T-helper 22 cell (primary cell): ENCODE measurements around the gene LMO7.
"Not testable (repeated sequence)": the region's sequence is repeated elsewhere in the genome, so short reads cannot be mapped to it uniquely, and the experiment has no call there.

Experiments
- DNase-seq: peaks from one replicate; pipeline ENCODE4 v3.0.0-alpha.2; 2020; ENCODE audit warnings: low read depth

LMO7 gene

GRCh38 chr13:75743072-75743471, 106.9 kb downstream of the LMO7 start:
- not testable (repeated sequence) for DNase-seq

GRCh38 chr13:75744127-75744526, 108.0 kb downstream of the LMO7 start:
- DNase-seq: no peak

- DNase-seq: no peak
Measured at GRCh38 chr13:75745387-75745786, 109.3 kb downstream of the LMO7 start.

GRCh38 chr13:75748874-75749273, 112.7 kb downstream of the LMO7 start:
- no peak for DNase-seq

DNA sequence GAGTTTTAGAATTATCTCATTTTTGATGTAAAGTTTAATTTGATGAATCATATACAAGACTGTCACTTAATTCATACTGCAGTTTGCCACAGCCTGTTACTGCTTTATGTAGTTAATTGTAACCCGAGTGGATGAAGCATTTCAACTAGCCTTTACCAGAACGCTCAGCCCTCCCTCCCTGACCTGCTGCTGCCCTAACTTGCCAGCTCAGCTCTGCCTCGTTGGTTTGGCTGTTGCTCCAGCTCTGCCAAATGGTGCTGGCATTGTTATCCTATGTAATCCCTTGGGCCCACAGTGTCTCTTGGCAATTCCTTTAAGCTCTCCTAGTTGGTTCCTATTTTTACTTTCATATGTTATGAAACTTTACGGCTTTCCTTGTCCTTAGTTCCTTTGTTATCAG, 113.3 kb downstream of the LMO7 start:
- no peak for DNase-seq

DNA sequence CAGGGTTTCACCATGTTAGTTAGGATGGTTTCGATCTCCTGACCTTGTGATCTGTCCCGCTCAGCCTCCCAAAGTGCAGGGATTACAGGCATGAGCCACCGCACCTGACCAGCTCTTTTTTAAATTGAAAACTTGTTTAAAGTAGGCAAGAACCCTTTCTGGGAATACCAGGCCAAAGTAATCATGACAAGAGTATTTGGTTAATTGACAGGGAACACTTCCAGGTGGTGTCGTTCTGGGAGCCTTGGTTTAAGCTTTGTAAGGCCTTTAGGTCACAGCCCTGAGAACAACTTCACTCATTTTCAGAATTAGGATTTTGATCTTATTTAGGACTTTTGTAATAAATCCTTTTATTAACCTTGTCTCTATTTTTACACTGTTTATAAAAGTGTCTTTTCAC, 115.2 kb downstream of the LMO7 start:
- DNase-seq: no peak

DNA sequence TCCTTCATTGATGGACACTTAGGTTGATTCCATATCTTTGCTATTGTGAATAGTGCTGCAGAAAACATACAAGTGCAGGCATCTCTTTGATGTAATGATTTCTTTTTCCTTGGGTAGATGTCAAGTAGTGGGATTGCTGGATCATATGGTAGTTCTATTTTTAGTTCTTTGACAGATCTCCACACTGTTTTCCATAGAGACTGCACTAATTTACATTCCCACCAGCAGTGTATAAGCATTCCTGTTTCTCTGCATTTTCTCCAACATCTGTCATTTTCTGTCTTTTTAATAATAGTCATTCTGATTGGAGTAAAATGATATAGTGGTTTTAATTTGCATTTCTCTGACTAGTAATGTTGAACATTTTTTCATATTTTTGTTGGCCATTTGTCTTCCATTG, 116.7 kb downstream of the LMO7 start:
- DNase-seq: no peak

DNA sequence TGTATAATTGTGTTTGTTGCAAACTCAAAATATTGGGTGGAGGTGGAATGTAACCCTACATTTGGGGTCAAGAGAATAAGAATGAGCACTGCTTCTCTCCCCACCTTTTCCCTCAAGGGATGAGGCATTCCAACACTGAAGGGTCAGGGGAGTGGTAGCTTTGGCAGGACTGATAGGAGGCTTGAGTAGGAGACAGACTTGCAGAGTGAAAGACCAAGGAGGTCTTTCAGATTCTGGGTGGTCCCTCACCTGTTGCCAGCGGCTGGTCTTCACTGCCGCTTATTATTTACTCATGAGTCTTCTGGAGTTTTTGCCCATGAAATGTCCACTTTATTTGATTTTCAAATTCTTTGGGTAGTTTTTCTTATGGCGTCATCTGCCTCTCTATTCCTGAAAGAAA, 118.8 kb downstream of the LMO7 start:
- no peak for DNase-seq

DNA sequence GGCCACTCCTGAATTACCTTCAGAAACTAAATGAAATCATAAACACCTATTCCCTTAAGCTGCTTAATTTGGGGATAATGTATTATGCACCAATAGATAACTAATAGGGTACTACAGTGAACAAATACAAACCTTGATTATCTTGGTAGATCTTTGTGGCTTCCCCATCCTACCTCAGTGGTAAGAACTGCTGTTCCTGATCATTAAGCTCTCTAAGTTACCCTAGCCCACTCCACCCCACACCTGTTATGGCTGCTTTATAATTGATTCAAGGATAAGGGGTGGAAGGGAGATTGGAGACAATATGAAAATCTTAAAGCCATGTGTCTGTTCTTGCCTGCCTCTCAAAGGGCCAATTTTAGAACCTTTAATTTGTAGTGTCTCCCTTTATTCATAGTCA, 121.2 kb downstream of the LMO7 start:
- DNase-seq: no peak

DNA sequence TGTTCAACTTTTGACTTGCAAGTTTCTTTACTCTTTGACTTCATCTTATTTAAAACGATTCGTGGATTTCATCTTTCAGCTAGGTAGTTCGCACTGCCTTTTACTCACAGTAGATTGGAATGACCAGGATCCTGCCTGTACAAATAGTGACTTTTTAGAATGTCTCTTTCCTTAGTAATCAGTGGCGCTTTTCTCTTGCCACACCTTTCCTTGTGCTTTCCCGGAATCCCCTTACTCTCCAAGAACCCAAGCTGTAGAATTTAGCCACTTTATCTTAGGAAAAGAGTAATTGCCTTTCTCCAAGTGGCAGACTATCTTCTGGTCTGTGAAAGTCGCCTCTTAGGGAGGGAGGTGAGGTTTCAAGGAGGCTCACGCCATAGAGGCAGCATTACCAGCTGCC, 123.4 kb downstream of the LMO7 start:
- DNase-seq: no peak

GRCh38 chr13:75760131-75761021, 124.2 kb downstream of the LMO7 start:
- DNase-seq: no peak

DNA sequence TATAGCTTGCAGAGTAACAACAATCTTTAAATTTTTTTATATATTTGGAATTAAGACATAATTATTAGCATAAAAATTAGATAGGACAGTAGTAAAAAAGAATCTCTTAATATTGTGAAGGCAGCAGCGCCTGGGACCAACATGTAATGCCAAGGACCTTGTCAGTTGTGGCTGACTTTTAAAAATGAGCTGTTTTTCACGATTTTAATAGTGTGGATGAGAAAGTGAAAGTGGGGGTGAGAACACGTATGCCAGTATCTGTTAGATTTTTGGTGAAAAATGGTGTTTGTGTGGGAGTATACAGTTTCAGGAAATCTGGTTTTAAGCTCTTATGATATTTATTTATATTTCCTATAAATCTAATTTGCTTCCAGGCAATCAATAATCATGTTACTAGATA, 125.2 kb downstream of the LMO7 start:
- DNase-seq: no peak

DNA sequence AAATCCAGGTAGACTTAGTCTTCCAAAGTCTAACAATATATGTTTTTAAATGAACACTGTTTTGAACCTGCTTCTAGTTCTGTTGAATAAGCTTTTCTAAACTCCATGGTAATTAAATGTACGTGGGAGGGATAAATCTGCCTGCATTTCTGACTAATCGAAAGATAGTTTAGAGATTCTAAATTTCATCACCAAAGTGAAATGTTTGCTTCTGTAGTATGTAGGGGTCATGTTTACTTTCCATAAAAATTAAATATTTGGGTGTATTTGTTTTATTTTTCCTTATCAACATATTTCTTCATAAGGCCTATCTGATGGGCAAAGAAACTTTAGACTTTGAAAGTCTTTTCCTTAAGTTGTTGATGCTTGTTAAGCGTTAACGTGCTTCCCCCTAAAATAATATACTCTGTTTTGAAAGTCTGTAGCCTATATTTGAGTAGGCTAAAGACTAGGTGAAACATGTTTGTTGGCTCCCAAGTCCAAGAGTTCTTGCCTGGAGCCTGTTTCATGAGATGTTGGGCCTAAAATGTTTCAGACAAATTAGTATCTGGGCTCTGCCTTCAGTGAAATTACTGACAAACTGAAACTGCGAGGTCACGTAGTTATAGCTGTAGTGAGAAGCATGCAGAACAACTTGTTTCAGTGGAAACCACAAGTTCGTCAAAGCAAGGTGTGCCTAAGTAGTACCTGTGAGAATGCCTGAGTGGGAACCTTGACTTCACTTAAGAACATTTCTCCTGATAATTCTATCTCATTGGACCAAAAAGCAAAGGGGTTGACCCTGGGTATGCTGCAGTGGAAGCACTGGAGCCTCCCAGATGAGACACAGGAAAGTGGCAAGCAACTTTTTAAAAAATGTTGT, 126.2 kb downstream of the LMO7 start:
- DNase-seq: no peak

GRCh38 chr13:75762955-75763354, 126.8 kb downstream of the LMO7 start:
- DNase-seq: no peak

GRCh38 chr13:75763512-75763911, 127.4 kb downstream of the LMO7 start:
- no peak for DNase-seq

DNA sequence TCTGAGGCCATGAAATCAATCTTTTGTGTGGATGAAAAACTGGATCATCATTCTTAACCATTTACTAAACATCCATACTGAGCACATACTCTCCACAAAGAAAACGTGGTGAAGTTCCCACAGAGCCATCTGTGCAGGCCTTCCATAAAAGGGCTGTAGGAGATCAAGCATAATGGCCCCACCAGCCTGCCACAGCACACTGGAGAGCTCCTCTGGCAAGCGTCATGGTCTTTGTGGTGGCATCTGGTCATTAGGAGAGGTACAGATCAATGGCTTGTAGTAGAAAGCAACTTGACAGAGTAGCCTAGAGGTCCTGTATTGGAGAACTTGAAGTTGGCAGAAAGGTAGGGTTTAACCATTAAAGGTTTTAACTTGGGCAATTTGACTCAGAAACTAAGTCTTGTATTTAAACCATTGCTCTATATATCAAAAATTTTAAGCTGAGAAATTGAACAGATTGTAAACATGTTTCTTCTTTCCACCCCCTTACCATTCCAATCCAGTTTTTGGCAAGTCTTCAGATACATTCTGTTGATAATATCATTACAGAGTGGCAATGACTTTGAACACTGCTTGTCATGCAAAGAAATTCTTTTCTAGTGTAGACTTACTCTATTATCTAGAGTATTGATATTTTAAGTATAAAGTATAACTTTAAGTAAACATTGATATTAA, 128.3 kb downstream of the LMO7 start:
- DNase-seq: no peak

DNA sequence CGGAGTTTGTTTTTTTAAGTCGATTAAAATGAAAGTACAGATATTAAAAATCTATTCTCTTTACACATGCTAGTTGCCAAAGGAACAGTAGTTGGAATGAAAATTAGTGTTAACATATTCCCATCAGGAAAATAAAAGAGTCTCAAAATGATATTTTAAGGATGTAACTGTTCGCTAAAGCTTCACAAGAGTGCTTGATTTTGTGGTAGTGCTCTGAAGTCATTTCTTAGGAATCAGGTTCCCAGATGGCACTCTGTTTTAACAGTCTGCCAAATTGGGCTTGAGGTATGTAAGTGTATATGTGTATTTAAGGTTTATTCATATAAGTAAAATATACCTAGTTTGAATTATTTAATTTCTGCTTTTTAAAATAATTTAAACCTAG, 128.8 kb downstream of the LMO7 start:
- DNase-seq: no peak

- no peak for DNase-seq
Measured at GRCh38 chr13:75766636-75767035, 130.5 kb downstream of the LMO7 start.

DNA sequence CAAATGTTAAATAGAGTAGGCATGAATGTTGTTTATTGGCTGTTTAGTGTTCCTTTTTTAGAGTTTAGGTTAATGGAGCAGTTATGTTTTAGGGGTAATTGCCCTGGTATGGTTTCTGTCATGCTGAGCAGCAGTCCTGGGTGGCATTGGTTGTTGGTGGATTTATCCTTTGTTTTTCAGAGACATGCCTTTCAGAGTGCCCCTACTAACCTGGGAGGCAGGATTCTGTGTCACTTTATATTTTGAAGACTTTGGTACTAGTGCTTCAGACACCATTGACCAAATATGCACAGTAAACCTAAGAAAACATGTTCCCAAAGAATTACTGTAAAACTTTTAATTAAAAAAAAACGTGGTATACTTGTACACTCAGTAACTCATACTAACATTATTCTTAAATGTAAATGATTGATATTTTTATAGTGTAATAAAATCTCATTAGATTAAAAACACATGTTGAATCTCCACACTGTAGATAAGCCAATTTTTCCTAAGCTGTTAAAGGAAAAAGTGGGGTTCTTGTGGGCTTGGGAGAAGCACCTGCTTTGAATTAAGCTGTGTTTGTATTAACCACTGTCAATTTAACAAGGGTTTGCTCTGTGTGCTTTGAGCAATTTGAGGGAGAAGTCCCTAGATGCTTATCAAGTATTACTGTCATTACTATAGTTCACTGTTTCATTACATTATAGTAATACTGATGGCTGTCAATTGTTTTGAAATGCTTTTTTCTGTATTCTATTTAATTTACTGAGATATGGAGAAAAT, 133.2 kb downstream of the LMO7 start:
- DNase-seq: no peak

GRCh38 chr13:75770164-75770563, 134.0 kb downstream of the LMO7 start:
- DNase-seq: no peak

DNA sequence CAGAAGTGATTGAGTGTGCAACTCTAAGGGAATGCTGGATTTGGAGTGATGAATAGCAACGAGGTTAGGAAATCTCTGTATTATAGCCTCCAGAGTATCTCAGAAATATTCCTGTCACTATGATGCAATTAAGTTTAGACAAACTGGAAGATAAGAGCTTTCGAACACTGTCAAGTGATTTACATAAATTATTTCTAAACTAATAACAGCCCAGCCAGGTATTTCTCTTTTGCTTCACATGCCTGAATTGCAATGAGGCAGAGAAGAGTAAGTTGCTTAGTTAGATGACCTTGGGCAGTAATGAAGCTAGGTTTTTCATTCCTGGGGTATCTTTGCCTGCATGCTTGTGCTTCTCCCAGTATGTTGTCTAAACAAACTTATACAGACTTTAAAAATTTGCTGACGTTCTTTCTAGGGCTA, 134.5 kb downstream of the LMO7 start:
- no peak for DNase-seq

DNA sequence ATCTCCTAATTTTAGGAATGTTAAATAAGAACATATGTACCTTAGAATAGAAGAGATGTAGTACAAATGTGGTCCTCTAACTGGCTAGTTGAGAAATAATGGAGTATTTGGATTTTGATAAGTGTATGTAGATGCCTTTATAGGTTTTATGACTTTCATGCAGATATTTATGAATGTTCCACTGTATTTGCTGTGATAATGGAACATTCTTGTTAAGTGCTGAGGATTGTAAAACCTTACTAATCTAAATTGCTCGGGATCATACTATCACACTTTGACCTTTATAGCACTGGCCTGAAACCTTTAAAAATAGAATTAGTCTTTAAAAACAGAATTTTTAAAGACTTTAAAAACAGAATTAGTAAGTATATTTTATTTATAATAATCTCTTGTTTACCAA, 135.1 kb downstream of the LMO7 start:
- no peak for DNase-seq
